ENCODE results near the gene POLR1G. TPM values are rescaled to one million over a fixed set of nuclear protein-coding genes. Genes with fewer than 3 reads are reported as not detected.

Gene POLR1G, protein sequence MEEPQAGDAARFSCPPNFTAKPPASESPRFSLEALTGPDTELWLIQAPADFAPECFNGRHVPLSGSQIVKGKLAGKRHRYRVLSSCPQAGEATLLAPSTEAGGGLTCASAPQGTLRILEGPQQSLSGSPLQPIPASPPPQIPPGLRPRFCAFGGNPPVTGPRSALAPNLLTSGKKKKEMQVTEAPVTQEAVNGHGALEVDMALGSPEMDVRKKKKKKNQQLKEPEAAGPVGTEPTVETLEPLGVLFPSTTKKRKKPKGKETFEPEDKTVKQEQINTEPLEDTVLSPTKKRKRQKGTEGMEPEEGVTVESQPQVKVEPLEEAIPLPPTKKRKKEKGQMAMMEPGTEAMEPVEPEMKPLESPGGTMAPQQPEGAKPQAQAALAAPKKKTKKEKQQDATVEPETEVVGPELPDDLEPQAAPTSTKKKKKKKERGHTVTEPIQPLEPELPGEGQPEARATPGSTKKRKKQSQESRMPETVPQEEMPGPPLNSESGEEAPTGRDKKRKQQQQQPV
- total RNA-seq (2014; rRNA removed; shearing (Covaris generic)), result 11.3 and 12.7 TPM in 2 replicates
- 8.7 and 27.6 TPM in 2 replicates for polyA plus RNA-seq (2014; cell fraction: nucleus; rRNA removed)

DNA sequence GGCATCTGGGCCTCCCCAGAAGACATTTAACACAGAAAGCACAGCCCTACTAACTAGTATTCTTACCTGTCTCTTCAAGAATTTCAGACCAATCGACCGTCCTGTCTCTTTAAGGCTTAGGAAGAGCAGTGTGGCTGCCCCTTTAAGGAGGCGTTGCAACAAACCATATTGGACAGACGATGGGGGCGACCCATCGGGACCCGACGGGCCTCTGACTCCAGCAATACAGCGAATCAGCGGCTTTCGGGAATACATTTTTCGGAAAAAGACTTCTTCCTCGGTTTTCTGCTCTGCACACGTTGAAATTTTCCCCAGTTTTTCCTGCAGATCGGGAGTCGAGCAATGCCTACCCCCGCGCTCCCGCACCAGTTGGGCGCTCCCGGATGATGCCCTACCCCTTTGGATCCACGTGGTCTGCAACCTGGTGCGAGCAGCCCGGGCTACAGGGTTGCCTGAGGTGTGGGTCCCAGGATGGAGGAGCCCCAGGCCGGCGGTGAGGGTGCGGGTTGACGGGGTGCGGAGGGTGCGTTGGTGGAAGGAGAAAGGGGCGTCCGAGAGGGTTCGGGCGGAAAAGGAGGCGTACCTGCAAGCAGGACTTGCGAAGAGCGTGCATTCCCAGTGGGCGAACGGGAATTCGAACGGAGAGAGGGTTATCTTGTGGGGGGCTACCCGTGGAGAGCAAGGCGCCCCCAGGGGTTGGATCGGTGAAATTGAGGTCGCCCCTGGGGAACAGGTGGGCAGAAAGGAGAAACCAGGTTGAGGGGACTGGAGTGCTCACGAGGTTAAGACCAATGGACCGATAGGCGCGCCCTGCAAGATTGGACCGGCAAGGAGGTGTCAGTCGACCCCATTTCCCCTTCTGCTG, at the start of gene POLR1G:
Gene POLR1G, plus strand, starts transcription at position 419 of the 865 bp plus-strand sequence. Its CDS starts 53 bp downstream, at position 472.
- DNase-seq (ENCODE audit: extremely low read depth, low read depth), result peak; percentile 77

DNA sequence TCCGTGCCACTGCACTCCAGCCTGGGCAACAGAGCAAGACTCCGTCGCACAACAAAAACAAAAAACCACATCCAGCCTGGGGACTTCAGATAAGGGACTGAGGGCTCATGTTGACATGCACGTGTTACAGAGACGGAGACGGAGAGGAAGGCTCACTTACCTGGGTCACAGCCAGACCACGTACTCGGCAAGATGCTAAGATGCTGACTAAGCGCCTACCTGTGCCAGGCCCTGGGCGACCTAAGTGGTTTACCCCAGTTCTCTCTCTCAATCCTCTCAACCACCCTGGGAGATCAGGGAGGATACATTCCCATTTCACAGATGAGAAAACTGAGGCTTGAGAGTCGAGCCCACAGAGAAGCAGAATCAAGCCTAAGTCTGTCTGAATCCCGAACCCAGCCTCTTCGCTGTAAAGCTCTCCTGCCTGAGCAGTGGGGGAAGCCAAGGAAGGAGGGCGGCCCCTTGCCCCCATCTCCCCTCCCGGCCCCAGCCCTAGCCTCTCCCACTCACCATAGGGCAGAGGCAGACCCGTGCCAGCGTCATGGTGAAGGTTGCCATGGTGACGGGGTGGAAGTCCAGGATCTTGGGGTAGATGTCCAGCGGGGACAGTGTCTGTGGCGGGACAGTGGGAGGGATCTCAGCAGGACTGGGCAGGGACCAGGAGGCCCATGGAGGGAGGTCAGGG, 49.5 kb upstream of the POLR1G start:
- no peak for DNase-seq (ENCODE audit: extremely low read depth, low read depth)

DNA sequence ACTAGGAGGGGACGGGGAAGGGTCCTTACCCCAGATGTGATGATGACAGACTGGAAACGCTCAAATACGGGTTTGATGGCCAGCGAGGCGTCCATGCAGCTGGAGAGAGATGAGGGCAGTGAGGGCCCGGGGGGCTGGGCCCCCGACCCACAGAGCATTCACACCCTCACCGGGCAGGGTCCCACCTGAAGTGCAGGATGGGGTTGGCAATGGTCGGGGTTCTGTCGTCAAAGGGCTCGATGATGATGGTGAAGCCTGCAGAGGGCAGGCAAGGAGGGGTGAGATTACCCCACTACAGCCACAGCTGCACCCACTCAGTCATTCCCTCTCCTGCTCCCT, 49.0 kb upstream of the POLR1G start:
- DNase-seq (ENCODE audit: extremely low read depth, low read depth), result no peak

DNA sequence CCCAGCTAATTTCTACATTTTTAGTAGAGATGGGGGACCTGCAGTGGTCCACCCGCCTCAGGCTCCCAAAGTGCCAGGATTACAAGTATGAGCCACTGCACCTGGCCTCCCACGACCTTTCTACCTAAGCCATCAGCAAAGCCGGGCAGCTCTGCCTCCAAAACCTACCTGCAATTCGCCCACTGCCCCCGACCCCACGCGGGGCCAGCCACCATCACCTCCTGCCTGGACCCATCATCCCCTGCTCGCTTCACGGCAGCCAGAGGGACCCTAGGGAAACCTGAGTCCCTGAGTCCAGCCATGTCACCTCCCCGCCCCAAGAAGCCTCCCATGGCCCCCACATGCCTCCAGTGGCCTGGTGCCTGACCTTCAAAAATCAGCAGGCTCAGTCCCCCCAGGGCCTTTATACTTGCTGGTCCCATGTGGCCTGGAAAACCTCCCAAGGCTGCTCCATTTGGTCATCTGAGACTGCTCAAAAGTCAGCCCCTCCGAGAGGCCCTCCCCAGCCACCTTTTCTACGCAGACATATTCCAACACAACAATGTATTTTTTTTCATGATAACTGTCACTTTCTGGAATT, 48.1 kb upstream of the POLR1G start:
- no peak for DNase-seq (ENCODE audit: extremely low read depth, low read depth)

DNA sequence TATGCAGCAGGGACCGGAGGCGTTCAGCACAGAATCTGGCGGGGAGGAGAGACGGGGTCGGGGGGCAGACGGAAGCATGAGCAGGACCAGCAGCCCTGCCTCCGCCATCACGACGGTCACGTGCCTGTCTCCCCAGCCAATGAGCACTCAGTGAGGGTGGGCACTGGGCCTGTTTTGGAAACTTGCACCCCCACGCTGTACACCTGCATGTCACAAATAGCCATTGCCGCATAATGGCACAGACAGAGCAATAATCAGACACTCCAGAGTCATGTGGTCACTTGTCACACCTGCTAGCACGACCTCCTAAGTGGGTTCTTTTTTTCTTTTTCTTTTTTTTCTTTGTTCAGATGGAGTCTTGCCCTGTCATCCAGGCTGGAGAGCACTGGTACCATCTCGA, 44.8 kb upstream of the POLR1G start:
- no peak for DNase-seq (ENCODE audit: extremely low read depth, low read depth)

DNA sequence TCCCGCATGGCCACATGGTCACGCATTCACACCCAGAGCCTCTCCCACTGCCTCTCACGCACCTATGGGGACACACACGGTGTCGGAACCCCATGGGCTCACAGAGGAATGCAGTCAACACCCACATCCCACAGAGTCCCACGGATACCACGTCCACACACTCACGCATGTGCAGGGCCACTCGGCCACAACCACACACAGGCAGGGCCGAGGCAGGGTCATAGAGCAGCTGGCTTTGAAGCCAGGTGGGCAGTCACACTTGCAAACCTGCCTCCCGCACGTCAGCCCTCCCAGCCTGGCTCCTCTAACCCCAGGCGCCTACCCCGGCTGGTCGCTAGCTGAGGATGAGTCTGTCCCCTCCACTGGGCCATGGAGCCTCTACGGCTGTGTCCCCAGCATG, 44.2 kb upstream of the POLR1G start:
- no peak for DNase-seq (ENCODE audit: extremely low read depth, low read depth)

DNA sequence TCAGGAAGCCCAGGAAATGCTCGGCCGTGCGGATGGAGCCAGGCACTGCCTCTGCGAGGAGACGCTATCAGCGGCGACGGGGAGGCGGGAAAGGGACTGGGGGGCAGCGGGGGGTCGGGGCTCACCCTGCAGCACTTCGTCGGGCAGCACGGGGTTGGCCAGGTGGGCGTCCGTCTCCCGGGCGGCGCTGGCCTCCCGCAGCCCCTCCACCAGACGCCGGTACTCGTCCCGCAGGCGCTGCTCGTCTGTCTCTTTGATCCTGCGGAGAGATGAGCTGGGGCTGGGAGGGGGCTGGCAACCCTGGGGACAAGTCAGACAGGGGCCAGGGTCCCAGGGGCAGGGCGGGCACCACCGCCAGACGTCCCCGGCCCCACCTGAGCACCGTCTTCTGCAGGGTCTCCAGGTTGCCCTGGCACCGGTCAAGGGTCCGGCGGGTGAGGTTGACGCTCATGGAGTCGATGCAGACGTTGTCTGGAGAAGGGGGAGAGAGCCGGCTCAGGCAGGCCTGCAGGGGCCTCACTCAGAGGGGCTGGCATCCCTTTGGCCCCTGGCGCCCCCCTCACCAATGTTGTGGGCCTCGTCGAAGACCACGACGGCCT, 42.5 kb upstream of the POLR1G start:
- no peak for DNase-seq (ENCODE audit: extremely low read depth, low read depth)

DNA sequence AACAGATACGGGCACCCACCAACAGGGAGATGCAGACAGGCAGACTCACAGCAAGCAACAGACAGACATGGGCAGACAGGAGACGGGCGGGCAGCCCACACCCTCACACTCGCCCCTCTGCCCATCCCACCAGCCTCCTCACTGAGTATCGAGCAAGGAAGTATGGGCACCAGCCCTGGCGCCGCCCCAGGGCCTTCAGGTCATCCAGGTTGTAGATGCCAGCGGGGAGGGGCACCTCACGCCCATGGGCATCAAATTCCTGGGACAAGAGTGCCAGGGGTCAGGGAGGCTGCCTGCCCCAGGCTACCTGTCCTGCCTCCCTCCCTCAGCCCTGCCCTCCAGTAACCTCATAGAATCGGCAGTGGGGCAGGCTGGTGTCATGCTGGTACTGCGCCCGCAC, 41.7 kb upstream of the POLR1G start:
- no peak for DNase-seq (ENCODE audit: extremely low read depth, low read depth)

DNA sequence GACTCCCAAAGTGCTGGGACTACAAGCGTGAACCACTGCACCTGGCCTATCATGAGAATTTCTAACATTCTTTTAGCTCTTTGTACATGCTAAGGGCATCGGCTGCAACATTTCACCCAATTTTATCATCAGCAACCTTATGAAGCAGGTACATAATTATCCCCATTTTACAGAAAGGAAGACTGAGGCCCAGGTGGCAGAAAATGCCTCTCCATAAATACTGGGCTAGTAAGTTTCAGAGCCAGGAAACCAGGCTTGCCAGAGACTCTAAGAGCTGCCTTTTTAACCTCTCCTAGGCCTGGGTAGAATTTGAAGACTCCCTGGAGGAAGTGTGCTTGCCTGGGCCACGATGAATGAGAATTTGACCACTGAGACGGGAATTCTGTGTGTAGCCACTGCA, 38.3 kb upstream of the POLR1G start:
- DNase-seq (ENCODE audit: extremely low read depth, low read depth), result no peak

DNA sequence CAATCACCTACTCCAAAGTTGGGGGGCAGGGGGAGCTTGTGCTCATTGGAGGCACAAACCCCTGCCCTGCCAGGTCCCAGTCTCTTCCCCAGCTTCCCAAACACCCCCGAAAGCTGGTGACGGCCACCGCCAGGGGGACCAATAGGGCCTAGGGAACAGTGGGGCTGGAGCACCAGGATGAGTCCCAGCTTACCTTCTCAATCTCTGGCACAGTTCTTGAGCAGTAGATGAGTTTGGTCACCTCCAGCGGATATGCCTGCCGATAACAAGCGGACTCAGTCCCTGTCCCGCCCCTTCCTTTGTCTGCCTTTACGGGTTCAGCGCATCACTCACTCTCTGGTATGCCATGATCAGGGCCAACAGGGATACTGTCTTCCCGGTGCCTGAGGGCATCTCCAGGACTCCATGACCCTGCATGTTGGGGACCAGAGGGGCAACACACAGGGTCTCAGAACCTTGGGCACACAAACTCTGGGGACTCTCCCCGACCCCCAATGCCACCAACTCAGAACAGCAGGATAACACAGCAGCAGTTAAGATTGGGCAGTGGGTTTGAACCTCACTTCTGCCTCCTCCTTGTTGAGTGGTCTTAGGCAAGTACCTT, 37.6 kb upstream of the POLR1G start:
- no peak for DNase-seq (ENCODE audit: extremely low read depth, low read depth)

DNA sequence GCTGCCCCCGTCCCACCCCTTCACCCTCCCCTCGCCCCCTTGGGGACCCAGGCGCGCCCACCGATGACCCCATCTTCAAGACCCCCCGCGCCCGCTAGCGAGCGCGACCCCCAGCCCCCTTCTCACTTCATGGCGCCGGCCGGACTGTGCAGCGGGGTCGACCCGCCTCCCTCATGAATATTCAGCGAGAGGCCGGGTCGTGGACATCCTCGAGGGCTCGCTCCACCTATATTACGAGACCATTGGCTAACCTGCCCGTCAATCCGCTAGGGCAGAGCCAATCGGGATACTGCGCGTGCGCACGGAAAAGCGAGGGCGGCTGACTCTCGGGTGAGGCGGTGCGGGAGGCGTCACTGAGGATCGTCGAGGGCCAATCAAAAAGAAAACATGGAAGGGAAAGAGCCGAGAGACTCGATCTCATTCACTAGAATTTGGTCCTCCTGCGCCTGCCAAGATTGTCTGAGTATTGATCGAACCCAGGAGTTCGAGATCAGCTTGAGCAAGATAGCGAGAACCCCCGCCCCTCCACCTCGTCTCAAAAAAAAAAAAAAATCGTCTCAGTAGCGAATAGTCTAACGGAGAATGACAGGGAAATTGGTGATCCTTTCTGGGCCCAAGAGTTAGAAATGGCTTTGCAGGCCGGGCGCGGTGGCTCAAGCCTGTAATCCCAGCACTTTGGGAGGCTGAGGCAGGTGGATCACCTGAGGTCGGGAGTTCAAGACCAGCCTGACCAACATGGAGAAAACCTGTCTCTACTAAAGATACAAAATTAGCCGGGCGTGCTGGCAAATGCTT, 35.8 kb upstream of the POLR1G start, which contains the start of gene ERCC2:
Gene ERCC2, minus strand, starts transcription at position 164 of the 795 bp plus-strand sequence. Its CDS starts 33 bp downstream, at position 131.
- DNase-seq (ENCODE audit: extremely low read depth, low read depth), result peak; percentile 96

DNA sequence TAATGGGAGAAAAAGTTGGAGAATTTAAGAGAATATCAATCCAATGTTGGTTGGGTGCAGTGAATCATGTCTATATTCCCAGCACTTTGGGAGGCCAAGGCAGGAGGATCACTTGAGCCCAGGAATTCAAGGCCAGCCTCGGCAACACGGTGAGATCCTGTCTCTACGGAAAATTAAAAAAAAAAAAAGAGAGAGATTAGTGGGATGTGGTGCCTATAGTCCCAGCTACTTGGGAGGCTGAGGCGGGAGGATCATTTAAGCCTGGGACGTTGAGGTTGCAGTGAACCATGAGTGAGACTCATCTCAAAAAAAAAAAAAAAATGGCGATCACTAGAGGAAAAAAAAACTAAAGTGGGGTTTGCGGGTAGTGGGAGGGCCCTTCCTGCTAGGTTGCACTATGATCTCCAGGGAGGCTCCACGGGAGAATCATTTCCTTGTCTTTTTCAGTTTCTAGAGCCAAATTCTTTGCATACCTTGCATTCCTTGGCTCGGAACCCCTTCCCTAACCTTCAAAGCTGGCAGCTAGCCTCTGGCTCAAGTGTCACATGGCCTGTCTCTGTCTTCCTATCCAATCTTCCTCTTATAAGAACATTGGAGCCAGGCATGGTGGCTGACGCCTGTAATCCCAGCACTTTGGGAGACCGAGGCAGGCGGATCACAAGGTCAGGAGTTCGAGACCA, 30.3 kb upstream of the POLR1G start:
- peak; percentile 59 for DNase-seq (ENCODE audit: extremely low read depth, low read depth)

DNA sequence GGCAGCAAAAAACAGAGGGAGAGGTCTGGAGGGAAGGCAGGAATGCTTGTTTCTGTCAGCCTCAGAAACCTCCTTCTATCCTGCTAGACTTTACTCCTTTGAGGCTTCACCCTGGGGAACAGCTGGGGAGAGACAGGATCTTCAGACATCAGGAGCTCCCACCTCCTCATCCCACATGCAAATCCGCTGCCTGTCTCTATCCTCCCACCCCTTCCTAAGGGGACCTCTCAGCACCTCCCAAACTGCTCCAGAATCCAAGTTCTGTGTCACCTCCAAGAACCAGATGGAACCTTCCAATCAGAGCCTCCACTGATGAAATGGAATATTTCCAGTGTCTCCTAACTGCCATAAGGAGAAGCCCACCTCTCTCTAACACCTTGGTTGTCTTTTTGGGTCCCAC, 26.3 kb upstream of the POLR1G start:
- DNase-seq (ENCODE audit: extremely low read depth, low read depth), result no peak

DNA sequence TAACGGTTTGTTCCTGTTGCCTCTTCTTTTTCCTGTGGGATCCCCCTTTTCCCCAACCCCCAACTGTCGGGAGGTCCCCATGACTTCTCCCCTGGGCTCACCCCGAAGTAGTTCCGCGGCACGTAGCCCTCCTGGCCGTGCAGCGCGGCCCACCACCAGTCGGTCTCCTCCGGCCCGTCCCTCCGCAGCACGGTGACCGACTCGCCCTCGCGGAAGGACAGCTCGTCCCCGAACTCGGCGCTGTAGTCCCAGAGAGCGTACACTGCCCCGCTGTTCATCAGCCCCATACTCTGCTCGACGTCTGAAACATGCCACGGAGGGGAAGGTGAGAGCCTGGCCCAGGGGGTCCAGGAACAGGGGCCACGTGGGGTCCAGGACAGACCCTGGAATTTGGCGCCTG, 24.0 kb upstream of the POLR1G start:
- DNase-seq (ENCODE audit: extremely low read depth, low read depth), result no peak

DNA sequence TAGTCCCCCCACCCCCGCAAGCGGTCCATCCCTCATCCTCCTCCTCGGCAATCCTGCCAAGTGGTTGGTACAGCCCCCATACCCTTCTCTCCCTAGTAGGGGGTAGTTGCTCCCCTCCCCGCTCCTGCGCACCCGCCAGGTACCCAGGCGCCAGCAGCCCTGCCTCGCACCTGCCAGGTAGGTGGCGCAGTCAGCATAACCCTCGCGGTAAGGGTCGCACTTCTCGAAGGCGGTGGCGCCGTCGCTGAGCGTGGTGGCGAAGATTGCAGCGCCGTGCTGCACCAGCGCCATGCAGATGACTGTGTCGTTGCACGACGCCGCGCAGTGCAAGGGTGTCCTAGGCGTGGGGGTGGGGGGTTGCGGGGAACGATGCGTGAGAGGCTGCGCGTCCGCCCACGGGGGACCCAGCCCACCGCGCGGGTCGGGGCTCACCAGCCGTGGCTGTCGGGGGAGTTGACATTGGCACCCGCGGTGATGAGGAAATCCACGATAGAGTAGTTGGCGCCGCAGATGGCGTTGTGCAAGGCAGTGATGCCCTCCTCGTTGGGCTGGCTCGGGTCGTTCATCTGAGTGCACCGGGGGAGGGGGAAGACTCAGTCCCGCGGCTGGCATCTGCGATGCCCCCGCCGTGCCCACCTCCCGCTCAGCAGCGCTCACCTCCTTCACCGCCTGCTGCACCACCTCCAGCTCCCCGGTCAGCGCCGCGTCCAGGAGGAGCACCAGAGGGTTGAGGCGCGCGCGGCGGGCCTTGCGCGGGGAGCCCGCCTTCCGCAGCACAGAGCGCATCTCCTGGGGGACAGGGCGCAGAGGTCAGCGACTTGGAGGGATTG, 20.8 kb upstream of the POLR1G start:
- no peak for DNase-seq (ENCODE audit: extremely low read depth, low read depth)

DNA sequence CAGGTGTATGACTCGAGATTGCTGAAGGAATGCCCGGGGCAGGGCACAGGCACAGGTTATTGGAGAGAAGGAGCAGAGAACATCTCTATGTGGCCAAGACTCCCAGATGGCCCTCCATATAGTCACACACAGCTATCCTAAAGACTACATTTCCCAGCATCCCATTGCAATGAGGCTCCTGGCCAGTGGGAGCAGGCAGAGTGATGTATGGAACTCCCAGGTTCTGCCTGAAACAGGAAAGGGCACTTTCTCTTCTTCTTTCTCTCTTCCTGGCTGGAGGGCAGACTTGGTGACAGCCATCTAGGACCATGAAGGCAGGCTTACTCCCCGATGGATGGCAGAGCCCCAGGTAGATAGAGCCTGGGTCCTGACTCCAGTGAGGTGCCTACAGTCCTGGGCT, 15.1 kb upstream of the POLR1G start:
- no peak for DNase-seq (ENCODE audit: extremely low read depth, low read depth)

DNA sequence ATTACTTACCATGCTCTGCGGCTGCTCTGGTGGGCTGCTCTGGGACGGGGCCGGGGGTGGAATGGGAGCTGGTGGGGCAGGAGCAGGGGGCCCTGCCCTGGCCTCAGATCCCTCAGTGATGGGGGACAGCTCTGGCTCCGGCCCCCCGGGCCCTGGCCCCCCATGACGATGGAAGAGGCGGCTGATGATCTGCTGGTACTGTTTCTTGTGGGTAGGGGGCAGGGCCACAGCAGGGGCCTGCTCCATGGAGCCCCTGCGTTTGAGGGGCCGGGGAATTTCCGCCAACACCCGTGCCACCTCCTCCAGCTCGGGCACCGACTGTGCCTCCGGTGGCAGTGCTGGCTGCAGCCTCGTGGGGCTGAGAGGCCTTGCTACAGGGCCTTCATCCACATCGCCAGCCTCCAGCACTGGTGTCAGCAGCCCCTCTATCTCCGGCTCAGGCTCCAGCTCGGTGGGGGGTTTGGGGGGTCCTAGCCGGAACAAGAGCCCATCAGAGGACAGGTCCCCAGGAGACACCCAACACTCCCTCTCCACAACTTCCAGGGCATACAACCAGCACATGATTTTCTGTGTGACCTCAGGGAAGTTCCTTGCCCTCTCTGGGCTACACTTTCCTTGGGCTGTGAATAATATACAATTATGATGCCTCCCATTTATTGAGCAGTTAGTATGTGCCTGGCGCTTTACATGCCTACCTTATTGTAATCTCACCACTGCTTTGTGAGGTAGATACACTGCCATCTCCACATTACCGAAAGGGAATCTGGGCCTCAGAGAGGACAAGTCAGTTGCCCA, 14.4 kb upstream of the POLR1G start:
- DNase-seq (ENCODE audit: extremely low read depth, low read depth), result no peak

Measured in NCI-H460 (cell line).